GM12872 (cell line): ENCODE measurements around the gene IL13RA2.

Source experiments
- TF ChIP-seq, protein P1 (sequence below): IDR thresholded peaks from 3 replicates; pipeline ENCODE4 v1.5.1; 2011; ENCODE audit warnings: low read depth, mild to moderate bottlenecking, low read length, moderate library complexity; ENCODE audit not compliant: insufficient read depth

The IL13RA2 gene

DNA sequence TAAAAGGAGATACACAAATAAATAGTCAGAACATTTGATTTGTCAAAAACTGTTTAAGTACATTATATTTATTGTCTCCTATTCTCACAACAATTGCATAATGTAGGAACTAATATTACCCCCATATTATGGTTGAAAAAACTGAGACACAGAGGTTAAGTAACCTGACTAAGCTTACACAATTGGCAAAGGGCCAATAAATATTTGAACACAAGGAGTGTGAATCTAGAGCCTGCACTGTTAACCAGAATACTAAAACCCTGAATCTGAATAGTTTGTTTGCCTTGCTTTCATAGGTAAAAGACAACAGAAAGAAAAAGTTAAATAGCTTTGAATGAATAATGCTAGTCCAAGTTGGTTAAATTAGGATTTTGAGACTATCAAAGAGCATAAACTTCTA lies 55.2 kb downstream of the IL13RA2 start:
- TF ChIP-seq, protein P1, sequence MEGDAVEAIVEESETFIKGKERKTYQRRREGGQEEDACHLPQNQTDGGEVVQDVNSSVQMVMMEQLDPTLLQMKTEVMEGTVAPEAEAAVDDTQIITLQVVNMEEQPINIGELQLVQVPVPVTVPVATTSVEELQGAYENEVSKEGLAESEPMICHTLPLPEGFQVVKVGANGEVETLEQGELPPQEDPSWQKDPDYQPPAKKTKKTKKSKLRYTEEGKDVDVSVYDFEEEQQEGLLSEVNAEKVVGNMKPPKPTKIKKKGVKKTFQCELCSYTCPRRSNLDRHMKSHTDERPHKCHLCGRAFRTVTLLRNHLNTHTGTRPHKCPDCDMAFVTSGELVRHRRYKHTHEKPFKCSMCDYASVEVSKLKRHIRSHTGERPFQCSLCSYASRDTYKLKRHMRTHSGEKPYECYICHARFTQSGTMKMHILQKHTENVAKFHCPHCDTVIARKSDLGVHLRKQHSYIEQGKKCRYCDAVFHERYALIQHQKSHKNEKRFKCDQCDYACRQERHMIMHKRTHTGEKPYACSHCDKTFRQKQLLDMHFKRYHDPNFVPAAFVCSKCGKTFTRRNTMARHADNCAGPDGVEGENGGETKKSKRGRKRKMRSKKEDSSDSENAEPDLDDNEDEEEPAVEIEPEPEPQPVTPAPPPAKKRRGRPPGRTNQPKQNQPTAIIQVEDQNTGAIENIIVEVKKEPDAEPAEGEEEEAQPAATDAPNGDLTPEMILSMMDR = no peak

- TF ChIP-seq, protein P1 = no peak
These were observed 57.7 kb downstream of the IL13RA2 start for GRCh38 chrX:114959729-114960128.
